HepG2 (cell line): ENCODE measurements around the gene GATA5. TPM values are rescaled to one million over a fixed set of nuclear protein-coding genes. Genes with fewer than 3 reads are reported as not detected.

Experiments
- ATAC-seq: fragments of 200-7000 bp; cut with Tn5 transposase; 3 replicates; pipeline ENCODE4 v1.9.1; 2020; ENCODE audit warnings: mild to moderate bottlenecking, moderate library complexity
- BruUV-seq: library from RNA; stranded (reverse); fragments of 400-500 nt; replicated peaks from 2 replicates; lab custom pipeline; 2021; lab: Mats Ljungman, UMichigan
- CTCF ChIA-PET: fragments of 300-600 bp; formaldehyde crosslinking; extraction: SDS; loops from one replicate; lab custom pipeline; 2021; ENCODE audit warnings: low total read pairs, inconsistent platforms, low intra/inter-chr PET ratio; lab: Yijun Ruan, JAX
- POLR2A ChIA-PET: fragments of 350-600 bp; sonication (Branson Sonifier 250); formaldehyde crosslinking; loops from one replicate; lab custom pipeline; 2020; ENCODE audit warnings: antibody characterized with exemption, inconsistent platforms; lab: Yijun Ruan, JAX
- DNase-seq: peaks from one replicate; pipeline ENCODE4 v3.0.0-alpha.2; 2015; ENCODE audit warnings: low spot score
- FAIRE-seq: peaks from 3 replicates; lab custom pipeline; 2011; peaks lifted over from hg19 to GRCh38; lab: Jason Lieb, UNC
- H2AFZ ChIP-seq: one replicate; pipeline ENCODE4 v1.6.1; 2011; ENCODE audit warnings: low read length, inconsistent platforms
- H3K27ac ChIP-seq: fragments of 300-600 bp; 3 replicates; pipeline ENCODE4 v1.8.0; 2011; ENCODE audit warnings: mixed run types, mild to moderate bottlenecking, mixed read lengths, low read length, inconsistent platforms; ENCODE audit not compliant: insufficient read depth; ENCODE audit errors: extremely low read length
- H3K27me3 ChIP-seq, 2 experiments: fragments of 200-600 bp in 1 of 2; 2 replicates in 1 of 2; 3 replicates in 1 of 2; pipeline versions ENCODE4 v1.6.0 to v1.8.0; 2011; ENCODE audit warnings: low read length in 2 of 2, mild to moderate bottlenecking in 2 of 2, moderate library complexity in 2 of 2, inconsistent platforms in 1 of 2; ENCODE audit not compliant: insufficient read depth in 2 of 2, control insufficient read depth in 1 of 2
- H3K36me3 ChIP-seq, 2 experiments: fragments of 200-600 bp in 1 of 2; replicated peaks in 1 of 2; 2 replicates in 1 of 2; 3 replicates in 1 of 2; pipeline versions ENCODE4 v1.5.1 to v1.8.0; 2011; ENCODE audit warnings: low read length in 2 of 2, inconsistent platforms in 1 of 2; ENCODE audit not compliant: insufficient read depth in 2 of 2, control insufficient read depth in 1 of 2
- H3K4me1 ChIP-seq: 2 replicates; pipeline ENCODE4 v1.5.1; 2012; ENCODE audit warnings: low read length, inconsistent platforms; ENCODE audit not compliant: insufficient read depth
- H3K4me2 ChIP-seq: 2 replicates; pipeline ENCODE4 v1.6.0; 2011; ENCODE audit warnings: low read depth, low read length, inconsistent platforms
- H3K4me3 ChIP-seq, 3 experiments: fragments of 200-600 bp in 1 of 3; sonication (generic), shearing (Covaris generic) in 1 of 3; replicated peaks in 1 of 3; 2 replicates each; pipeline ENCODE4 v1.5.1; 2011 to 2016; ENCODE audit warnings: low read length in 3 of 3, inconsistent platforms in 2 of 3, low read depth in 2 of 3, mild to moderate bottlenecking in 2 of 3, control low read depth in 1 of 3, mixed read lengths in 1 of 3; ENCODE audit not compliant: insufficient read depth in 1 of 3
- H3K79me2 ChIP-seq: one replicate; pipeline ENCODE4 v1.6.1; 2011; ENCODE audit warnings: low read length, inconsistent platforms; ENCODE audit not compliant: insufficient read depth
- H3K9ac ChIP-seq: 2 replicates; pipeline ENCODE4 v1.6.0; 2011; ENCODE audit warnings: mild to moderate bottlenecking, low read depth, low read length, inconsistent platforms; ENCODE audit not compliant: insufficient read depth
- H3K9me3 ChIP-seq: 2 replicates; pipeline ENCODE4 v1.5.1; 2012; ENCODE audit warnings: mild to moderate bottlenecking, low read length
- H4K20me1 ChIP-seq: 2 replicates; pipeline ENCODE4 v1.6.0; 2011; ENCODE audit warnings: inconsistent platforms, mild to moderate bottlenecking, low read length, moderate library complexity; ENCODE audit not compliant: insufficient read depth
- FLYWCH1 ChIP-seq: sonication (generic); formaldehyde crosslinking; IDR thresholded peaks from 2 replicates; pipeline ENCODE4 v1.8.1; 2023; ENCODE audit warnings: mild to moderate bottlenecking, missing genetic modification reagents
- FOXP4 ChIP-seq: sonication (generic); formaldehyde crosslinking; IDR thresholded peaks from 2 replicates; pipeline ENCODE4 v1.4.0; 2020; ENCODE audit warnings: missing genetic modification reagents
- GPBP1L1 ChIP-seq: sonication (generic); formaldehyde crosslinking; IDR thresholded peaks from 2 replicates; pipeline ENCODE4 v1.5.0; 2020; ENCODE audit warnings: mild to moderate bottlenecking, missing genetic modification reagents
- HNF1A ChIP-seq, 2 experiments: sonication (generic) in 1 of 2; formaldehyde crosslinking in 1 of 2; IDR thresholded peaks; 2 replicates each; pipeline versions ENCODE4 v1.4.0 to v1.6.1; 2016 to 2020; ENCODE audit warnings: borderline replicate concordance in 1 of 2, low read depth in 1 of 2, mild to moderate bottlenecking in 1 of 2, missing genetic modification reagents in 1 of 2
- NKX3-1 ChIP-seq: sonication (generic); formaldehyde crosslinking; IDR thresholded peaks from 2 replicates; pipeline ENCODE4 v1.5.0; 2020; ENCODE audit warnings: missing genetic modification reagents
- NR2F1 ChIP-seq, 2 experiments: fragments of 450-650 bp in 1 of 2; formaldehyde crosslinking in 1 of 2; IDR thresholded peaks; 2 replicates each; pipeline versions ENCODE4 v1.5.0 to v1.6.1; 2016 to 2020; ENCODE audit warnings: mild to moderate bottlenecking in 1 of 2, missing compliant biosample characterization in 1 of 2, missing genetic modification reagents in 1 of 2, moderate library complexity in 1 of 2
- ONECUT2 ChIP-seq: sonication (generic); formaldehyde crosslinking; IDR thresholded peaks from 2 replicates; pipeline ENCODE4 v1.4.0; 2020; ENCODE audit warnings: missing genetic modification reagents
- PRPF4 ChIP-seq: fragments of 200-400 bp; formaldehyde crosslinking; IDR thresholded peaks from 2 replicates; pipeline ENCODE4 v1.6.1; 2016; ENCODE audit warnings: low read length, low read depth; ENCODE audit not compliant: poor library complexity, severe bottlenecking
- SIX1 ChIP-seq: sonication (generic); formaldehyde crosslinking; IDR thresholded peaks from 2 replicates; pipeline ENCODE4 v1.4.0; 2020; ENCODE audit warnings: missing genetic modification reagents, borderline replicate concordance
- SP2 ChIP-seq: sonication (generic); formaldehyde crosslinking; IDR thresholded peaks from 2 replicates; pipeline ENCODE4 v1.5.1; 2020; ENCODE audit warnings: mild to moderate bottlenecking, missing genetic modification reagents
- SP5 ChIP-seq: IDR thresholded peaks from 2 replicates; pipeline ENCODE4 v1.6.1; 2016; ENCODE audit warnings: low read depth, borderline replicate concordance
- THRA ChIP-seq: sonication (generic); formaldehyde crosslinking; IDR thresholded peaks from 2 replicates; pipeline ENCODE4 v1.4.0; 2020; ENCODE audit warnings: missing genetic modification reagents, borderline replicate concordance
- ZNF225 ChIP-seq: sonication (generic); formaldehyde crosslinking; IDR thresholded peaks from 2 replicates; pipeline ENCODE4 v1.4.0; 2020; ENCODE audit warnings: mild to moderate bottlenecking, missing genetic modification reagents
- ZSCAN12 ChIP-seq: sonication (generic); formaldehyde crosslinking; IDR thresholded peaks from 2 replicates; pipeline ENCODE4 v1.9.0; 2021; ENCODE audit warnings: mild to moderate bottlenecking, missing genetic modification reagents
- WGBS: methylation state at CpG from one replicate; pipeline ENCODE4 v1.1.6; 2017; ENCODE audit warnings: low lambda C conversion rate; 5-methylcytosine and 5-hydroxymethylcytosine counted together
- in situ Hi-C: cut with HindIII; loops from 2 replicates; pipeline ENCODE4 v1.10.0; 2017; ENCODE audit warnings: low pct_unique_long_range_greater_than_20kb; ENCODE audit not compliant: extremely low pct_ligation_motif_present
- intact Hi-C: fragments of 100-400 bp; cut with micrococcal nuclease; formaldehyde crosslinking; loops from one replicate; pipeline ENCODE4 v1.10.0; 2022; ENCODE audit not compliant: unreplicated experiment
- polyA plus RNA-seq, 8 experiments: library from polyadenylated mRNA; depleted of rRNA in 3 of 8; stranded (reverse) in 7 of 8; unstranded in 1 of 8; fragments of >200 nt; fragmentation: Illumina TruSeq in 4 of 8; extraction: Trizol in 4 of 8; gene quantifications; 2 replicates each; pipeline versions ENCODE4 v1.2.1 to v1.2.3, GENCODE V29; 2011 to 2016; ENCODE audit warnings: low read depth in 4 of 8, missing spikeins in 1 of 8, mixed read lengths in 1 of 8; ENCODE audit not compliant: insufficient read depth in 1 of 8
- total RNA-seq, 5 experiments: library from RNA; depleted of rRNA; stranded (reverse); fragments of >200 nt; fragmentation: Illumina TruSeq; extraction: Trizol; gene quantifications; 2 replicates each; pipeline ENCODE4 v1.2.3, GENCODE V29; 2016; ENCODE audit warnings: low read depth in 1 of 5

Gene GATA5
- total and polyA plus RNA-seq, 2 of the 13 experiments (the other 11 are each of a cell fraction or from before 2014, with no cell fraction given) = 0.12 to 0.20 TPM

- in situ Hi-C loops = loop anchor here (25.0 kb wide), 1 partner anchor 273 kb away; the partner anchor contains the start of gene MRGBP
- TF ChIP-seq THRA (no peak), NR2F1 (CRISPR knock-in tag; IDR thresholded peaks at IDR 0.05) (no peak), SP5 (CRISPR knock-in tag) (no peak), HNF1A (IDR thresholded peaks at IDR 0.05; ENCODE audit: low read depth) (no peak), HNF1A (CRISPR knock-in tag; IDR thresholded peaks at IDR 0.05; ENCODE audit: borderline replicate concordance) (no peak), ZSCAN12 (CRISPR knock-in tag) (no peak), ZNF225 (CRISPR knock-in tag) (no peak), SP2 (no peak), FLYWCH1 (CRISPR knock-in tag) (no peak), ONECUT2 (CRISPR knock-in tag) (no peak), GPBP1L1 (CRISPR knock-in tag) (no peak), NKX3-1 (CRISPR knock-in tag) (no peak), SIX1 (CRISPR knock-in tag) (no peak), FOXP4 (CRISPR knock-in tag) (no peak), PRPF4 (no peak)
Observed at GRCh38 chr20:62513991-62514390, 38.2 kb upstream of the GATA5 start.

More at GRCh38 chr20:62513991-62514390, 38.2 kb upstream of the GATA5 start:
- H3K9ac ChIP-seq = no peak overlapping the region
- ChIA-PET CTCF (no interaction called here), POLR2A (no interaction called here)
- no peak overlapping the region for H3K4me3 ChIP-seq
- intact Hi-C loops = no loop called here
- H3K27me3 ChIP-seq = peaks cover 26 to 75% of the 10 kb centered on the region in 2 experiments
- DNase-seq (no peak), FAIRE-seq (no peak), ATAC-seq (no peak)
- no peak overlapping the region for H2AFZ ChIP-seq
- no peaks in the 10 kb centered on the region for H3K79me2 ChIP-seq
- no peaks in the 10 kb centered on the region for H3K9me3 ChIP-seq
- no peaks in the 10 kb centered on the region; the same call in 1 of the 2 replicates for H4K20me1 ChIP-seq
- H3K36me3 ChIP-seq = no peaks in the 10 kb centered on the region
- BruUV-seq = no TSS peak
- no peak overlapping the region for H3K27ac ChIP-seq
- H3K4me1 ChIP-seq = 0 out of 2 replicates have a peak, but pooled peaks cover 5% of the 10 kb centered on the region
- WGBS = 37% methylated on average over 14 of the region's 14 CpGs
- no peak overlapping the region for H3K4me2 ChIP-seq
